HG03135 (cell line): ENCODE data around the gene ADAMTS20.

Experiments
- ATAC-seq: cut with Tn5 transposase; IDR thresholded peaks from one replicate; pipeline ENCODE4 v1.9.1; 2021; ENCODE audit warnings: mild to moderate bottlenecking, moderate library complexity; ENCODE audit not compliant: unreplicated experiment

ADAMTS20 gene

DNA sequence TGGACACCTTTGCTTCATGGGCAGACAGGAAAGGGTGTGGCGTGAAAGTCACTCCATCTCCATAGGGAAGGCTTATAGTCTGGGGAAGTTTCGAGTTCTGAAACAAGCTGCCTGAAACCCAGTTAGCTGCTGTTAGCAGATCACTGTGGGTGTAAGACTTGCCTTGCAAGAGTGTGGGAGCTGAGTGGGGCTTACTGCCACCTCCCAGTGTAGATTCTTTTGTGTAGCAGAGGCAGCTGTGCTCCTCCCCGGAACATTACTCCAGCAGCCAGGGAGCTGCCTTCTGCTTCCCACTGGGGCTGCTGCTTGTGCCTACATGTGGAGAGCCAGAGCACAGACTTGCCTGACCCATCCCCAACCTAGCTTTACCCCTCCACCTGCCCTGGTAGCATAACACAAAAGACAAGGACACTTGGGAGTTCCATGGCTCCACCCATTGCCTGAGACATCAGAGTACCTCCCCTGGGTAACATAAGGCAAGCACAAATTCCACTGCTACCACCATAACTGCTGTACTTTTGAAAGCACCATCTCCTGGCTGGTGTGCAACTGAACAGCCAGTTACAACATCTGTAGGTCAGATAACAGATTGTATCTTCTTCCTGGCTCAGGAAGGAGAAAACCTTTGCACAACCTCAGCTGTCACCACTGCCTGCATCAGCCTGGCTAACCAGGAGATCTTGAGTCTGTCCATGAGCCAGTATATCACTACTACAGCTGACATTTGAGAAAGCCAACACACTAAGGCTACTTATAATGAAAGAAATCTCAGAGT lies 69.5 kb downstream of the ADAMTS20 start:
- no peak for ATAC-seq

GRCh38 chr12:43480591-43480990 lies 71.4 kb downstream of the ADAMTS20 start:
- no peak for ATAC-seq

GRCh38 chr12:43462741-43463140 lies 89.3 kb downstream of the ADAMTS20 start:
- ATAC-seq: no peak

DNA sequence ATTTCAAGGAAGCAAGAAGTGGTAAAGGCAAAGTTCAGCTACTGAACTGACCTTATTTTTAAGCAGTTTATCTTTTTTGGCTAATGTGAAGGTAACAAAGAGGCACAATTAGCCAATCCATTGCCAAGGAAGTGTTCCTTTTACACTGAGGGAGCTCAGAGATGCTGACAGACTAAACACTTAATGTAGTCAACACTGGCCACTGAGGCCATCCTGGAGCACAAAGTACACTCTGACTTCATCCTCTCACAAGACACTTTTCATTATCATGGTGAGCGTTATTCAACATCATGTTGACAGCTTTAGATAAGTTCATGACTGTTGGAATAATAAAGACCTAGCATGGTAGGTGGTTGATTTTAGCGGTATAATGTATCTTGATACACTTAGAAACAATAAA lies 89.9 kb downstream of the ADAMTS20 start:
- ATAC-seq: no peak

- no peak for ATAC-seq
These were observed 92.7 kb downstream of the ADAMTS20 start for GRCh38 chr12:43459285-43459684.

DNA sequence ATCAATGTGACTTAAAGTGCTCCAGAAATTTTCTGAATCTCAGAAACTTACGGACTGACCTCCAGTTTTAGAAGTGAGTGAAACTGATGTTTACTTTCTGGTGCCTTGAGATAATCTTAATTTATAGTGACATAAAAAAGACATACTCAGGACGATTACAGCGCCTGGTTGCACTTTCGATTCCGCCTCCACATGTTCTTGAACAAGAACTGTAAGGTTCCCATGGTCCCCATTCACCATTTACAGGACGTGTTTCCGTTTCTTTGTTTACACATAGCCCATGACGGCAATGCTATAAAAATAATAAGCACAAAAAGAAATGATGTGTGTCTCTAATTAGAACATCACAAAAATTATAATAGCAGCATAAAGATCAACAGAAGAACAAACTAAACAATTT lies 98.2 kb downstream of the ADAMTS20 start:
- ATAC-seq: no peak

DNA sequence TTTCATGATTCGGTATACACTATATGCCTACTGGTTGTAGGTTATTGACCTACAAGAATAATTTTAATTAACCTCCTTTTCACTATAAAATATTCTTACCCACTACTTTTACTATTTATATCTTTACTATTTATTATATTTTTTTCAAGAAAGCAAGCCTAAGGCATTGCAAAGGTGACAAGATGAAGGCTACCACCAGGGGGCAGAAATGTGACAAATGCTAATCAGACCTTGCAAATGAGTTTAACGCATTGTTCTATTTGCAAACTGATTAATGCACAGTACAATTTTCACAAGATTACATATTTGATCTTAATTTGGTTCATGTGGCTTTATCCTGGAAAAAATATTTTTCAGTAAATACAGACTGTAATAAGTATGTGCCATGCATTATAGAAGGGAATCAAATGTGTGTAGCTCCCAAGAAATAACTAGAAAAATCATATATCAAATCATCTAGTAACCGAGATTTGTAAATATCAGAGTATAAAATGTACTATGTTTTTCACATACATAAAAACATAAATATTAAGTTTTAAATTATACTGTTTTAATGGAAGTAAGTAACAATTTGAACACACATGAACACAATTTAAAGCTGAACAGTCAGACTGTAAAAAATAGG lies 107.0 kb downstream of the ADAMTS20 start:
- ATAC-seq: no peak

- ATAC-seq: no peak
These were observed 115.4 kb downstream of the ADAMTS20 start for GRCh38 chr12:43436597-43436996.

GRCh38 chr12:43434614-43435013 lies 117.4 kb downstream of the ADAMTS20 start:
- no peak for ATAC-seq

- ATAC-seq: no peak
These were observed 123.9 kb downstream of the ADAMTS20 start for GRCh38 chr12:43428088-43428600.

DNA sequence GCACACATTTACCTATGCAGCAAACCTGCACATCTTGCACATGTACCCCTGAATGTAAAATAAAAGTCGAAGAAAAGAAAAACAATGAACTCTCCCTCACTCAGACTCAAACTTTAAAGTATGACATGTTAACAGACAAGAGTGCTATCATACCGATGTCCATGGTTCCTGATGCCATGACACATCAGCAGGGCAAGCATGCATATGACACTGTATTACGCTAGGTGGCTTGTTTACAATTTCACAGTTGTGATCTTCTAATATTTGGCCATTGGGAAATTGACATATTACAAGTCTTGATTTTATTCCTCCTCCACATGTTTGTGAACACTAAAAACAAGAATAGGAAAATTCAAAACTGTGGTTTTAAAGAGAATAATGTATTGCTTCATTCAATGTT lies 126.6 kb downstream of the ADAMTS20 start:
- ATAC-seq: no peak

GRCh38 chr12:43416981-43417380 lies 135.0 kb downstream of the ADAMTS20 start:
- ATAC-seq: no peak

GRCh38 chr12:43407816-43408645 lies 144.0 kb downstream of the ADAMTS20 start:
- ATAC-seq: peak; percentile 63

GRCh38 chr12:43406801-43407200 lies 145.2 kb downstream of the ADAMTS20 start:
- ATAC-seq: no peak

DNA sequence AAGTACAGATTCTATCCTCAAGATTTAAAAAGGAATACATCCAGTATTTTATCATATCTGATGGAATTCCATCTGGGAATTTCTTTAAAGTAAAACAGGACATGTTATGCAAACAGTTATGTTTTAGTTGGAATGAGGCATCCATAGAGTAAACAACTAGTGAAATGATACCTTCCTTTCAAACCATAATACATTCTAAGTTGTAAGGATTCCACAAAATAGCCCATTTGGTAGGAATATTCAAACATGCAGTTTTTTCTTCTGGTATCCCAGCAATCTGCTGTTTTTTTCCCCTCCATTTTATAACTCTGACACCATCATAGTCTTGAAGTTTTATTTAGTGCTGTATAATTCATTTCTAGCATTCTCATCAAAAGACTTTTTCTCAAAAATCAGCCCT lies 149.6 kb downstream of the ADAMTS20 start:
- ATAC-seq: no peak

DNA sequence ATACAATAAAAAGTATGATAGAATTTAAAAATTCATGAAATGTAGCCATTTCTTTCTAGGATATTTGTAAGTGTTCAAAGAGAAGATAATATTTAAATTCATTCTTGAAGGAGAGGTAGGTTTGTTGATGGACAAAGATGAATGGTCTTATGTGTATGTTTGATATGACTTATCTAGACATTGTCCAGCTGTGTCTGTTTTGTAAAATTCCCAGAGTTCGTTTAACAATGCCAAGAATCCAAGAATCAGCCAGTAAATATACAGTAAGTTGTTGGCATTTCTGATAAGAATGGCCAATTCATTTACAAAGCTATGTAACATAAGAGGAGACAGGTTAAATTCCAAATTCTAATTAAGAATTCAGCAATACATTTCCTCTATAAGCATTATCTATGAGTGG lies 150.9 kb downstream of the ADAMTS20 start:
- ATAC-seq: no peak

DNA sequence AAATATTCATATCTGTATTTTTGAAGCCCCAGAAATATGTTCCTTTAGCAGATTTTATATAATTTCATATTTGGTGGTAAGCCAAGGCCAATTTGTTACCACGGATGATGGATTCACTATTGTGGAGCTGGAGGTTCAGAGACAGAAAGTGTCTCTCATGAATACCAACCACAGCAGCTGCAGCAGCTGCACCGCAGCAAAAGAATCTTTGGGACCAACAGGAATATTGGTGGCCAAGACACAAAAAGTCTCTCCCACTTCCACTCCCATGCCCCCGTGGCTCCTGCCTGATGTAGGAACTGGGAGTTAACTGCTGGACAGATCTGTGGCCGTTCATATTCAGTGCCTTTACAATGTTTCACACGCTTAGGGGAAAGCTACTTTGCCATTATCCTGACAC lies 155.3 kb downstream of the ADAMTS20 start:
- no peak for ATAC-seq

DNA sequence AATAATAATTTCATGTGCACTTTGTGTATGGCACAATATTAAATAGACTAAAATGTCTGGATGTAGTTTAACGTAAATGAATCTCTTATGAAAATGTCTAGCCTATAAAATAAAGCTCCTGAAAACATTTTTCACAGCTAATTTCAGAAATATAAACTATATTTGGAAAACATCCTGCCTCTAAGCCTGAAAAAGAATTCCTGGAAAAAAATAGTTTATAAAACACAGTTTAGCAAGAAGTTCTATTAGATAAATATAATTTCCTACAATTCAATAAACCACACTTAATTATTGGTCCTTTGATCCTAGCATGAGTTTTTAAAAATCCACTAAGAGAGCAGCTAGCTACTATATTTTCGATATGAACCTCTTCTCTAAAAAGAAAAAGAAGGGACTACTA lies 159.9 kb downstream of the ADAMTS20 start:
- no peak for ATAC-seq

DNA sequence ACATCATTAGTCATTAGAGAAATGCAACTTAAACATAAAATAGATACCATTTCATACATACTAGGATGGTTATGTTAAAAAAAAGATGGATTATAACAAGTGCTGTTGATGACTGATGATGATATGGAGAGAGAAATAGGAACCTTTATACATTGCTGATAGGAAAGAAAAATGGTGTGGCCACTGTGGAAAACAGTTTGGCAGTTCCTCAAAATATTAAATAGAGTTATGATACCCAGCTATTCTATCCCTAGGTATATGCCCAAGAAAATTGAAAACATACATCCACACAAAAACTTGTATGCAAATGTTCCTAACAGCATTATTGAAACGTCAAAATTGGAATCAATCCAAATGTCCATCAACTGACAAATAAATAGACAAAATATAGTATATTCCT lies 170.1 kb downstream of the ADAMTS20 start:
- ATAC-seq: no peak

DNA sequence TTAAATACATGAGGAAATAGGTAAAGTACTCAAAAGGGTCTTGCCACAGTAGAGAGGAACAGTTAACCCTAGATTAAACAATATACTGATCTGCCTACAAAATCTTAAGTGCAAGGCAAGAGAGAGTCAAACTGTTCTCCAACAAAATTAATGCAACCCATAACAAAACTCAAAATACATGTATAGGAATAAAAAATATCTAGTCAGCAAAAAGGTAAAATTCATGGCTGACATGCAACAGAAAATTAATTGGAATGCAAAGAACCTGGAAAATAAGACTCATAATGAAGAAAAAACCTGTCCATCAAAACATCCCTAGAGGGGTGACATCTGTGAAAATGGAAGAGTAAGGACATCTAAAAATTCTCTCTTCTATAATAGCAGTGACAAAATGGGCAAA lies 173.6 kb downstream of the ADAMTS20 start:
- no peak for ATAC-seq

- ATAC-seq: no peak
These were observed 181.7 kb downstream of the ADAMTS20 start for GRCh38 chr12:43370263-43370662.
